ENCODE results near the gene UBAC1. TPM values are rescaled to one million over a fixed set of nuclear protein-coding genes. Genes with fewer than 3 reads are reported as not detected.

The UBAC1 gene
- polyA plus RNA-seq, 1 donor from 2014 or later = 92.3 TPM

- no peak overlapping the region for H3K4me3 ChIP-seq (ENCODE audit: low read length)
- no peak overlapping the region for H3K9ac ChIP-seq (ENCODE audit: low read length)
- no peak overlapping the region for H3K27ac ChIP-seq (ENCODE audit: low read length)
- no peak overlapping the region for H3K4me2 ChIP-seq (ENCODE audit: low read length)
- no peaks in the 10 kb centered on the region for H3K9me3 ChIP-seq (ENCODE audit: low read length)
- no peaks in the 10 kb centered on the region for H3K36me3 ChIP-seq (ENCODE audit: insufficient read depth, low read length)
- H3K27me3 ChIP-seq (ENCODE audit: insufficient read depth, low read depth, low read length) = no peaks in the 10 kb centered on the region
- no peak overlapping the region for H2AFZ ChIP-seq (ENCODE audit: low read depth, low read length)
- H3F3A ChIP-seq (ENCODE audit: insufficient read depth, low read length, poor library complexity, severe bottlenecking) = no peaks in the 10 kb centered on the region
- no peaks in the 10 kb centered on the region for H4K20me1 ChIP-seq (ENCODE audit: insufficient read depth)
- no peaks in the 10 kb centered on the region for H3K9me2 ChIP-seq (ENCODE audit: insufficient read depth, low read length)
- H3K79me2 ChIP-seq (replicated peaks; ENCODE audit: insufficient read depth, low read length) = no peaks in the 10 kb centered on the region
- TF ChIP-seq RAD21 (conservative IDR thresholded peaks at IDR 0.05) (no peak), CTCF (IDR thresholded peaks at IDR 0.05; ENCODE audit: poor library complexity, severe bottlenecking) (no peak), EZH2 (IDR thresholded peaks at IDR 0.05; ENCODE audit: borderline replicate concordance, insufficient read depth, low read length, poor library complexity, severe bottlenecking) (no peak), MXI1 (conservative IDR thresholded peaks at IDR 0.05; ENCODE audit: poor library complexity, severe bottlenecking) (no peak), EP300 (conservative IDR thresholded peaks at IDR 0.05; ENCODE audit: poor library complexity, severe bottlenecking) (no peak), REST (IDR thresholded peaks at IDR 0.05; ENCODE audit: borderline replicate concordance) (no peak), TAF1 (IDR thresholded peaks at IDR 0.05; ENCODE audit: low read depth) (no peak), POLR2AphosphoS5 (IDR thresholded peaks at IDR 0.05) (no peak), SMC3 (conservative IDR thresholded peaks at IDR 0.05; ENCODE audit: poor library complexity) (no peak)
Measured at GRCh38 chr9:135921749-135922310, 39.3 kb downstream of the UBAC1 start.

GRCh38 chr9:135920973-135921585 lies 40.1 kb downstream of the UBAC1 start:
- H2AFZ ChIP-seq (ENCODE audit: low read depth, low read length) = no peak overlapping the region
- no peak overlapping the region for H3K4me3 ChIP-seq (ENCODE audit: low read length)

More at GRCh38 chr9:135920973-135921585, 40.1 kb downstream of the UBAC1 start:
- no peaks in the 10 kb centered on the region for H3K79me2 ChIP-seq (replicated peaks; ENCODE audit: insufficient read depth, low read length)
- no peak overlapping the region for H3K4me2 ChIP-seq (ENCODE audit: low read length)
- H3K9ac ChIP-seq (ENCODE audit: low read length) = no peak overlapping the region
- H3F3A ChIP-seq (ENCODE audit: insufficient read depth, low read length, poor library complexity, severe bottlenecking) = no peaks in the 10 kb centered on the region
- H3K9me3 ChIP-seq (ENCODE audit: low read length) = no peaks in the 10 kb centered on the region
- no peak for TF ChIP-seq EP300 (conservative IDR thresholded peaks at IDR 0.05; ENCODE audit: poor library complexity, severe bottlenecking)
- TF ChIP-seq TAF1 (IDR thresholded peaks at IDR 0.05; ENCODE audit: low read depth) = no peak
- no peak for TF ChIP-seq MXI1 (conservative IDR thresholded peaks at IDR 0.05; ENCODE audit: poor library complexity, severe bottlenecking)
- no peak for TF ChIP-seq POLR2AphosphoS5 (IDR thresholded peaks at IDR 0.05)
- TF ChIP-seq RAD21 (conservative IDR thresholded peaks at IDR 0.05) = no peak
- H3K36me3 ChIP-seq (ENCODE audit: insufficient read depth, low read length) = peaks cover 3% of the 10 kb centered on the region
- no peaks in the 10 kb centered on the region for H3K27me3 ChIP-seq (ENCODE audit: insufficient read depth, low read depth, low read length)
- no peak overlapping the region for H3K27ac ChIP-seq (ENCODE audit: low read length)
- H4K20me1 ChIP-seq (ENCODE audit: insufficient read depth) = no peaks in the 10 kb centered on the region
- no peaks in the 10 kb centered on the region for H3K9me2 ChIP-seq (ENCODE audit: insufficient read depth, low read length)
